Stomach smooth muscle (tissue), 2 donors: ENCODE results near the gene SPG21.
"Not testable (repeated sequence)": the region's sequence is repeated elsewhere in the genome, so short reads cannot be mapped to it uniquely, and the experiment has no call there.

Source experiments
- H3K27ac ChIP-seq: one replicate; pipeline ENCODE4 v1.7.0; 2013; ENCODE audit warnings: mild to moderate bottlenecking, low read length, inconsistent platforms
- H3K27me3 ChIP-seq, 2 donors: one replicate each; pipeline ENCODE4 v1.7.0; 2013; ENCODE audit warnings: low read length in 2 of 2; ENCODE audit not compliant: insufficient read depth in 2 of 2, control insufficient read depth in 1 of 2
- H3K36me3 ChIP-seq, 2 donors: one replicate each; pipeline ENCODE4 v1.7.0; 2013; ENCODE audit warnings: low read length in 2 of 2; ENCODE audit not compliant: control insufficient read depth in 2 of 2, insufficient read depth in 2 of 2
- H3K4me1 ChIP-seq: one replicate; pipeline ENCODE4 v1.7.0; 2013; ENCODE audit warnings: low read length; ENCODE audit not compliant: control insufficient read depth, insufficient read depth
- H3K4me3 ChIP-seq, 2 donors: one replicate each; pipeline ENCODE4 v1.7.0; 2013; ENCODE audit warnings: low read length in 2 of 2
- H3K9ac ChIP-seq, 2 donors: one replicate each; pipeline ENCODE4 v1.7.0; 2013; ENCODE audit warnings: low read length in 2 of 2, mild to moderate bottlenecking in 1 of 2
- H3K9me3 ChIP-seq, 2 donors: one replicate each; pipeline ENCODE4 v1.7.0; 2013; ENCODE audit warnings: low read length in 2 of 2; ENCODE audit not compliant: control insufficient read depth in 2 of 2
- donor health status: healthy.
- donor health status: Pancreatic carcinoma.

Gene SPG21

GRCh38 chr15:65027593-65027992, 37.9 kb upstream of the SPG21 start:
- no peaks in the 10 kb centered on the region for H3K9me3 ChIP-seq
- H3K36me3 ChIP-seq: peaks cover 3 to 12% of the 10 kb centered on the region in 2 donors
- H3K9ac ChIP-seq: no peak overlapping the region
- H3K27ac ChIP-seq: no peak overlapping the region
- no peaks in the 10 kb centered on the region for H3K27me3 ChIP-seq
- H3K4me1 ChIP-seq: peaks cover 8% of the 10 kb centered on the region
- H3K4me3 ChIP-seq: peak overlapping the region; percentile 38 to 88

GRCh38 chr15:65026756-65027155, 37.0 kb upstream of the SPG21 start:
- peaks cover 3 to 12% of the 10 kb centered on the region in 2 donors for H3K36me3 ChIP-seq
- peaks cover 8% of the 10 kb centered on the region for H3K4me1 ChIP-seq

GRCh38 chr15:65021488-65021887, 31.8 kb upstream of the SPG21 start:
- Histone ChIP-seq H3K4me3 (no peak overlapping the region), H3K4me1 (no peaks in the 10 kb centered on the region), H3K36me3 (peaks cover 22 to 23% of the 10 kb centered on the region in 2 donors), H3K9me3 (no peaks in the 10 kb centered on the region), H3K27me3 (no peaks in the 10 kb centered on the region), H3K27ac (no peak overlapping the region), H3K9ac (no peak overlapping the region)

More at GRCh38 chr15:65026756-65027155, 37.0 kb upstream of the SPG21 start:
- no peak overlapping the region for H3K9ac ChIP-seq
- no peaks in the 10 kb centered on the region for H3K27me3 ChIP-seq
- no peaks in the 10 kb centered on the region for H3K9me3 ChIP-seq
- H3K27ac ChIP-seq: no peak overlapping the region
- no peak overlapping the region for H3K4me3 ChIP-seq

- no peak overlapping the region for H3K4me3 ChIP-seq
- H3K36me3 ChIP-seq: peaks cover 20 to 30% of the 10 kb centered on the region in 2 donors
- no peaks in the 10 kb centered on the region for H3K27me3 ChIP-seq
- H3K9me3 ChIP-seq: no peaks in the 10 kb centered on the region
- no peak overlapping the region for H3K27ac ChIP-seq
- H3K9ac ChIP-seq: no peak overlapping the region
- no peaks in the 10 kb centered on the region for H3K4me1 ChIP-seq
Observed at GRCh38 chr15:65020419-65020818, 30.7 kb upstream of the SPG21 start.

- H3K36me3 ChIP-seq: peaks cover 24 to 34% of the 10 kb centered on the region in 2 donors
- not testable (repeated sequence) for H3K4me3 ChIP-seq
Observed at GRCh38 chr15:65011198-65011597, 21.5 kb upstream of the SPG21 start.

GRCh38 chr15:65008983-65009382, 19.3 kb upstream of the SPG21 start:
- Histone ChIP-seq H3K27me3 (no peaks in the 10 kb centered on the region), H3K9ac (no peak overlapping the region), H3K4me1 (no peaks in the 10 kb centered on the region), H3K27ac (no peak overlapping the region), H3K4me3 (no peak overlapping the region), H3K9me3 (peaks cover 0 to 4% of the 10 kb centered on the region in 2 donors), H3K36me3 (peaks cover 18 to 33% of the 10 kb centered on the region in 2 donors)

More at GRCh38 chr15:65011198-65011597, 21.5 kb upstream of the SPG21 start:
- H3K9me3 ChIP-seq, H3K4me1 ChIP-seq, H3K27ac ChIP-seq, H3K9ac ChIP-seq, H3K27me3 ChIP-seq: not testable (repeated sequence)

- Histone ChIP-seq H3K4me1 (no peaks in the 10 kb centered on the region), H3K27me3 (no peaks in the 10 kb centered on the region), H3K9me3 (no peaks in the 10 kb centered on the region), H3K4me3 (no peak overlapping the region), H3K27ac (no peak overlapping the region), H3K36me3 (peaks cover 12 to 24% of the 10 kb centered on the region in 2 donors), H3K9ac (no peak overlapping the region)
Observed at GRCh38 chr15:65006876-65007275, 17.2 kb upstream of the SPG21 start.

GRCh38 chr15:65004993-65005392, 15.3 kb upstream of the SPG21 start:
- H3K9me3 ChIP-seq: no peaks in the 10 kb centered on the region
- no peaks in the 10 kb centered on the region for H3K4me1 ChIP-seq

GRCh38 chr15:64997745-64998375, 8.1 kb upstream of the SPG21 start:
- no peak overlapping the region for H3K9ac ChIP-seq
- H3K9me3 ChIP-seq: no peaks in the 10 kb centered on the region
- H3K36me3 ChIP-seq: no peaks in the 10 kb centered on the region
- no peaks in the 10 kb centered on the region for H3K27me3 ChIP-seq
- H3K27ac ChIP-seq: no peak overlapping the region
- H3K4me1 ChIP-seq: no peaks in the 10 kb centered on the region
- H3K4me3 ChIP-seq: no peak overlapping the region

More at GRCh38 chr15:65004993-65005392, 15.3 kb upstream of the SPG21 start:
- Histone ChIP-seq H3K4me3 (no peak overlapping the region), H3K27me3 (no peaks in the 10 kb centered on the region), H3K36me3 (peaks cover 10 to 17% of the 10 kb centered on the region in 2 donors), H3K9ac (no peak overlapping the region), H3K27ac (no peak overlapping the region)

- Histone ChIP-seq H3K9ac (no peak overlapping the region), H3K27me3 (no peaks in the 10 kb centered on the region), H3K9me3 (no peaks in the 10 kb centered on the region), H3K4me3 (no peak overlapping the region), H3K4me1 (no peaks in the 10 kb centered on the region), H3K27ac (no peak overlapping the region), H3K36me3 (no peaks in the 10 kb centered on the region)
Observed at GRCh38 chr15:64997066-64997465, 7.4 kb upstream of the SPG21 start.

- H3K4me1 ChIP-seq: peaks cover 8% of the 10 kb centered on the region
- H3K27me3 ChIP-seq: no peaks in the 10 kb centered on the region
- no peak overlapping the region for H3K4me3 ChIP-seq
- no peaks in the 10 kb centered on the region for H3K36me3 ChIP-seq
- H3K9me3 ChIP-seq: no peaks in the 10 kb centered on the region
- H3K27ac ChIP-seq: no peak overlapping the region
- H3K9ac ChIP-seq: no peak overlapping the region
Observed at GRCh38 chr15:64993290-64993689, 3.6 kb upstream of the SPG21 start.
